Stimulated activated CD4-positive, alpha-beta T cell treated with anti-CD3 and anti-CD28 coated beads, Interleukin-4, amount 100 ng/mL, for 4 hours (primary cell): Measurements from ENCODE around the gene KIF5A.

Experiments
- DNase-seq, 2 experiments: peaks; one replicate each; pipeline ENCODE4 v3.0.0-alpha.2; 2020

KIF5A gene

DNA sequence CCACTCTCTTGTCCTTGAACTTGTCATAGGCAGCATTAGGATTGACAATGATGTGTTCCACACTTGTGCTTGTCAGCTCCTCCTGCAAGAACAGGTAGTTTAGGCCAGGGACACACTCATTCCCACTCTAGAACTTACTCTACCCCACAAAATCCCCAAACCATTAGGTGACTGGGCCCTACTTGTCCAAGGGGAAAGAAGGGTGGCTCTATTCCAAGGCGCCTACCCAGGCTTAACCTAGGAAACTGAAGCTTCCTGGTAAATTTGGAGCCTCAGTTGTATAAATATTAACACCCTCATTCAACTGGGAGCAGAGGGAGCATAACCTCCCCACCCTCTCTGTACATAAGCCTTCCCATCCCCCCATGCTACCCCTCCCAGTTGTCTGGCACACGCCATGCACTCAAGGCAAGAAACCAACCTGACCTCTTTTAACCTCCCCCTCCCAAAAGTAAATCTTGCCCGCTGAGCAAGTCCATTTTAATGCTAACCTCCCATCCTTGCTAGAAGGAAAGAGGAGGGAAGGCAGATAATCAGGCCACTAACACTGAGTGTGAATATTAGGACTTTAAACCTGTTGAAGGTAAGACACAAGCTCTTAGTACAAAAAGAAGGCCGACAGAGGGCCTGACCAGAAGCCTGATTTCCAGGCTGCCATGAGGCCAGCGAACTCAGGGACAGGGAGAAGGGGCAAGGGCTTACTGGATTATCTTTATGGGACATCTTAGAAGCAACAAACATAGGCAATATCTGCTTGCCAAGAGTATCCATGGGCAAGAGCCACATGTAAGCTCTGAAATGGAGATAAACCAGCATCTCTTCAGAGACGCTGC, 13.9 kb upstream of the KIF5A start:
- DNase-seq: no peak

DNA sequence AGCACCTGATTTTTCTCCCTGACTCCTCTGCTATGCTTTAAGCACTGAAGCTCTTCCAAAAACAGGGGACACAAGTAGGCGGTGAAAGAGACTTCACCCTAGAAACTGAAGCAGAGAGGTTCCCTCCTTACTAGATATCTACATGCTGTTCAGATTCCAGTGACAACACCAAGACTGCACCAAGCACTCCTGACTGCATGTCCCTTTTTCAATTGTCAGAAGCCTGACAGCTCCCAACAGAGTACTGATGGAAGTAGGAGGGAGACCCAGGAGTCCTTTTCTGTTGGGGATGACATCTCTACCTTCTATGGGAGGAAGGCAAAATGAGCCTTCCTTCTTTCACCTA, 13.3 kb upstream of the KIF5A start:
- DNase-seq: no peak

DNA sequence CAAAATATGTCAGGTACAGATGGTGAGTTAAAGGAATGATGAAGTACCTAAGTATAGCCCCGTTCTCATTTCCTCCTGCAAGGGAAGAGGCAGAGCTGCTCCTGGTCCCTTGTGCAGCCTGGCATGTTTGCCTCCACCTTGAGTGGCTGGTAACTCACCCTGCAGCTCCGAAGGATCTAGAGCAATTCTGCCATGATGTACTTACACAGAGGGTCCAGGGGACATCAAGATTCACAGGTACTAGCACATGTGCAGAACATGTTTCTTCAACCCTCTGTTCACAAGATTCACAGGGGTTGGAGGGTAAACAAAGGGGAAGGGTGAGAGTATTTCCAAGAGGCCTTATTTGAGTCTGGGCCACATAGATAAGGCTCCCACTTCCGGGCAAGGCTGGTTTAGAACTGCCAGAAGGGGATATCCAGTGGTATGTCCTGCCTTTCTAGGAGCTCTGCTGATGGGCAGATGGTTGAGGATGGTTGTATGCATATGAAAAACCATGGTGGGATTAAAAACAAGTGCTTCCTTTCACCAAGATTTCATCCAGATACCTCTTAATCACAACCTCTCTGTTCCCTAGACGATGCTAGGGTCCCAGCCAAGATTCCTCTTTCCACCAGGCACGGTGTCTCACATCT, 10.6 kb upstream of the KIF5A start:
- no peak for DNase-seq

DNA sequence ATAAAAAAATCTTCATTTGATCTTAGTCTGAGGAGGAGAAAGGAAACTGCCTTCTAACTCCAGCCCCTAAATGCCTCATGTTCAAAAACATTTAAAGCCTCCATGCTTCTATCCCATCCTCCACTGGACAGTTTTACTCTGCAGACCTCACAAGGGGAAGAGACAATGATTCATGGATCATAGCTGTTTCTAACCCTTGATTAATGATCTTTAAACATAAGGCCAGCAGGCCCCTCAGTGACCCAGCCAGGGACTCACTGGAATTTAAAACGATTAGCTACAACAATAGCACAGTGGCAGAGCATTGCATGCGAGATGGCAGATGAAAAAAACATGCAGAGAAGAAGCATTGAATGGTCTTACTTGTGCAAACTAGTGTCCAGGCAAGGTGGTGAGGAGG, 8.8 kb upstream of the KIF5A start:
- no peak for DNase-seq

DNA sequence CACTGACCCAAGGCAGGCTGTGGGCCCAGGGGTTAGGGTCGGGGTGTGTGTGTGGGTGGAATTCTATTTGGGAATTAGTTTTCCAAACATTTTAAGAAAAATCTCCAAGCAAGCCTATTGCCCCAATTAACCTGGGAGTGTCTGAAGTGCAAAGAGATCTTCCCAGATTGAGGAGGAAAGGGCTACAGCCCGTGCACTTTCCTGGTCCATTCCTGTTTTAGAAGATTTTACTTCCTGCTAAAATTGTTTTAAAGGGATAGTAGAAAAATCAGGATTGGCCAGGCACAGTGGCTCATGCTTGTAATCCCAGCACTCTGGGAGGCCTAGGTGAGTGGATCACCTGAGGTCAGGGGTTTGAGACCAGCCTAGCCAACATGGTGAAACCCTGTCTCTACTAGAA, 8.1 kb upstream of the KIF5A start:
- DNase-seq: no peak

DNA sequence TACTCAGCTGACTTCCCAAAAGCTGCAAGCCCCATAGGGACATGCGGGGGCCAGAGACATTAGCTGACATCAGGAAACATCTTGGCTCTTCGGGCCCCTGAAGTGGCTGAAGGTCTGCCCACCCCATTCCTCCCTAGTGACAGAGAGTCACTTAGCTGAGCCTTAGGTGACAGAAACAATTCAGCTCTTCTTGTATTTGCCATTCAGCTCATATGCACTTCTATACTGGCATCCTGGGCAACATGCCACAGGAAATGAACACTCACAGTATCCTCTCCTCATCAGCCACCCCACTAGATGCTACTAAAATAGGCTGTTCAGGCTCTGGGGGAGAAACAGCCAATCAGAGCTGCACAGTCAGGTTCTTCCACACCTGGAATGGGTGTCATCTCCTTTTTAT, 6.3 kb upstream of the KIF5A start:
- no peak for DNase-seq

DNA sequence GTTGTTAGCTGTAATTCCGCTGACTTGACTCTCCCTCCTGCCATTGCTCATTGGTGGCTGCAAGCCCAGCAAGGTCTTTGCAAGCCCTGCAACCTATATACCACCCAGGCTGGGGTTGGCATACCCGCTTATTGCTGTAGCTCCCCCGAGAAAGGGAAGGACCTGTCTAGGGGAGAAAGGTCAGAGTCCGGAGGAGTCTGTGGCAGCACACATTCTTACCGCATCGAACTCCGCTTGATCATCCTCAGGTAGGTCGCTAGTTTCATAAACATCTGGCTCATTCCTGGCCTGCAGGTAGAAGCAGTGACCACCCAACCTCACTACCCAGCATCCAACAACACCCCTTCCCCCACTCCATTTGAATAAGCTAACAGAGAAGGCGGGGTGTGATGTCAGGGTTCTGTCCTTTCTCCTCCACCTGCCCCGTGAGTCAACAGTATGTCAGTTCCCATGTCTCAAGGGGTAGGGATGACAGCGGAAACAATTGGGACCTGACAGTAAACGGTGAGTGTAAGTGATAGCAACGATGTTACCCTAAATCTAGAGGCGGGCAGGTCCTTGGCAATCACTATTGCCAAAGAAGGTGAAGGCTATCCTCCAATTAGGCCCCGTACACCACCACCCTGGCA, 3.9 kb upstream of the KIF5A start:
- no peak for DNase-seq

DNA sequence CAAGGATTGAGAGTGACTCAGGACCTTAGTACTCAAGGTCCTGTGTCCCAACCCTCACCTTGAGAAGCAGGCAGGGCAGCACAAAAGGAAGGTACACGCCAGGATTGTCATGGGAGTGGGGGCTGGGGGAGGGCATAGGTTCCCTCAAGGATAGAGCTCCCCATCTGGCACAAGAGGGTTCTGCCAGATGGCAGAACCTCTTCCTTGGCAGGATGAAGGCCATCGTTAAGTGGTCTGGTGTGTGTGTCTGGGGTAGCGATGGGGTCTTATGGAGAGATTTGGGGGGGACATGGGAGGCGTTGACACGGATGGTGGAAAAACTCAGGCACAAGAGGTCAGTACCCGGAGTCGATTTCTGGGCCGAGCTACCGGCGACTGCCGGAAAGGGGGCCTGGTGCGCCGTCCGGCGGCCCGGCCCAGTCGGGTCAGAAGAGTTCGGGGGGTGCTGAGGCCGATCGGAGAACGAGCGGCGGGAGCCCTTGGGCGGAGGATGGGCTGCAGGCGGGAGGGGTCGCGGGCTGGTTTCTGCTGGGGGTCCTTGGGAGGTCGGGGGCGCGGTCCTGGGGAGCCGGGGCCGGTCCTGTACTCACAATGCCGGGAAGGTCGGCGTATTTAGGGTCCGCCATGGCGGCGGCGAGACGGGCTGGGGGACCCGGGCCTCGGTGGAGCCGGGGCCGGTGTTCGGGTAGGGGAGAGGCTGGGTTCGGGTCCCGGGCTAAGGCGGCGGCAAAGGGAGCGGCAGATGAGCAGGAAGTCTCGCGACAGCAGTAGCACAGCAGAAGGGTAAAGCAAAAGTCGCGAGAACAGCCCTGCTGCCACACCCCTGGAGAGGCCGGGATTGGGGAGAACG, 3.2 kb upstream of the KIF5A start, which contains the start of gene DCTN2:
Gene DCTN2 (minus strand): TSS at position 755 of the 850 bp plus-strand sequence. CDS start 129 bp downstream, at position 626.
- DNase-seq: peak; percentile 84 to 94

DNA sequence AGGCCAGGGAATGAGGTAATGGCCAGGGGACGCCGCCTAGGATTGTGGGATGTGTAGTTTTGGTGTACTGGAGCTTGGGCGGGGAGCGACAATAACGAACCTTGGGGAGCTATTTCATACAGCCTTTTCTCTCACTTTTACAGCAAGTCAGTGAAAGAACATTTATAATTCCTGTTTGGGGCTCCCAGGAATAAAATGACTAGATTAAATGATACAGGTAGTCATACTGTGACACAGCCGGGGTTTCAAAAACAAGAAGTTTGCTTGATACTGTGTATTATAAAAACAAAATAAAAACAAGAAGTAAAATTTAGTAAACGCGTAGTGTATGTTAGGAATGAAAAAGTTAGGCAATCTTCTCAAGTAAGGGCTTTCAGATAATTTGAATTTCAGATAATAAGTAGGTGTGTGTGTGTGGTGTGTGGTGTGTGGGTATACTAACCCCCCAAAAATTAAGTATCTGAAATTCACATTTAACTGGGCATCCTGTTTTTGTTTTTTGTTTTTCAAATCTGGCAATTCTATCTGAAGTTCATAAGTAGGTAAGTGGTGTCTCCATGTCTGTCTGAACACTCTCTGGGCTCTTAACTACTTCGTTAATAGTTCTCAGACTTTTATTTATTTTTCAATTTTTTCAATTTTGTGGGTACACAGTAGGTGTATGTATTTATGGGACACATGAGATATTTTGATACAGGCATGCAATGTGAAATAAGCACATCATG, 2.4 kb upstream of the KIF5A start:
- DNase-seq: no peak

DNA sequence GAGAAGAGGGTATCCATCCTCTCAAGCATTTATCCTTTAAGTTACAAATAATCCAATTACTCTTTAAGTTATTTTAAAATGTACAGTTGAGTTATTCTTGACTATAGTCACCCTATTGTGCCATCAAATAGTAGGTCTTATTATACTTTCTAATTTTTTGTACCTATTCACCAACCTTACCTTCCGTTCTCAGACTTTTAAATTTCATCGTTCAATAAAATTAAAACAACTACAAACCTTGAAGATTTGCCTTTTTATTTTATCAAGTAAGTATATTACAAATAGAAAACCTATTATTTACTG, 1.9 kb upstream of the KIF5A start:
- DNase-seq: no peak

DNA sequence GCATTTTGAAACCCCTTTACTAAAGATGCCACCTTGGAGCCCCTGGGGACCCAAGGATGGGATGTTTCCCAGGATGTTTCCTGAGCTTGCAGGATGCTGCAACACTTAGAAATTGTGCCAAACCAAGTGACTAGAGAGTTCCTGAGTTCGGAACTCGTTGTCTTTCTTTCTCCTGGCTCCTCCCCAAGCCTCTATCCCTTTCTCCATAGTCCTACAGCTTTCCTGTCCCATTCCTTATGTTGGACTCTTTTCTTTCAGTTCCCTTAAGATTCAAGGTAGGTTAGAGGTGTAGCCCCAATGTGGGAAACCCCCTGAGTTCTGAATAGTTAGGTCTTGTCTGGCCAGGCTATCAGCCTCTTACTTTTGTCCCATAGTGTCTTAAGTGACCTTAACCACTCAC, 1.4 kb upstream of the KIF5A start:
- DNase-seq: no peak

DNA sequence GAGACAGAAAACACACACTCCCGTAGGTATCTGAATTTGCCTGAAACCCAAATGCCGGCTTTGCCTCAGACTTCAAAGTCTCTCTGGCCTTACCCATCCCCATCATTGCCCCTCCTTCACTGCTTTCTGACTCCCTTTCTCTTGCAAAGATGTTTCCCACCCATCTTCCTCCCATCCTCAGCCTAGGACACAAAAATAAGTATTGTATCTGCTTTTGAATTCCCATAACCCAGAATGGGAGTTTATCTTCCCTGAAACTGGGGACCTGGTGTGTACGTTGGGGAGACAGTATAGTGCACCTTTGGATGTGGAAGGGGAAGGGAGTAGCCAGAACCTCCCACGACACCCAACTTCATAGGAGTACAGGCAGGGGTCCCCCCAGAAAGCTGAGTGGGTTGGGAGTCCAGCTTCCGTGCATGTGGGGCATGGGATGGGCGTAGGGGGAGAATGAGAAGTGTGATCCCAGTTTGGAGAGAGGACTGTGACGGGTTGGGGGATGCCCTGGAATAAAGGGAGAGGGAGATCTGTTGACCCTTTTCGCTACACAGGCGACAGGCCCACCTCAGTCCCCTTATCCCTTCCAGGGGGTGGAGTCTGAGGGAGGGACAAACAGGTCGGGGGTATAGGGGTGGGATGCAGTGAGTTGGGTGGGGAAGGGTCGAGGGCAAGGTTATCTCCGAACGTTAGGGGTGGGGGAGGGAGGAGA, 488 bp upstream of the KIF5A start:
- DNase-seq: no peak

DNA sequence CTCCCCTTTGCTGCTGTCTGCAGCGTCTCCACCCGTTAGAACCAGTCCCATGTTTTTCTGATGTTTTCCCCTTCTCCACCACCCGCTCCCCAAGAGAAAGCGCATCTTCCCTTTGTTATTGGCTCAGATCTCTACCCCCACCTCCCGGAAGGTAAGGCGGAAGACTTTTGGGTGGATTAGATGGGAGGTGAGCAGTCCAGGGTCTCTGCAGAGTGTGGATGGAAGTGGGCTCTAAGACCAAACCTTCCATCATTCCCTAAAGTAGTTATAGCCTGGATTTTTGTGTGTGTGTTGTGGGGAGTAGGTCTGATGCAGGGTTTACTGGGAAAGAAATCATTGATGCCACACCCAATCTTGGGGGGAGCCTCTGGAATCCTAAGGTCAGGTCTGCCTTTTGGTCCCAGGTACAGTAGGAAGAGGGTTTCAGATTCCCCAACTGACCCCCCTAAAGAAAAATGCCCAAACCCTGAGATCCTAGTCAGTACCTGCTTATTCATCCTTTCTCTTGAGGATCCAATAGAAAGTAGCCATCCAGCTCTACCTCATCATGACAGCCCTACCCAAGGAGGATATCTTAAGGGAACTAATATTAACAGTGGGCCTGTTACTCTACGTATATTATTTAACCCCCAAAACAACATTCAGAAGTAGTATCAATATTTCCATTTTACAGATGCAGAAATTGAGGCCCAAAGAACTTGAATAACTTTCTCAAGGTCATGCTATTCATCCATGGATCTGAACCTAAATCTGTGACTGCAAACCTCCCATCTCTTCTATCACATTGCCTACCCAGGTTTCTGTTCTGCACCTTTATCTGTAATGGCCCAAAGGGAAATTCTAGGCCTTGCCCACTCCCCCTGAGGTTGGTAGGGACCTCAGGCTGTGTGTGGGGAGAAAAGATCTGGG, 1.1 kb downstream of the KIF5A start:
- DNase-seq: no peak

DNA sequence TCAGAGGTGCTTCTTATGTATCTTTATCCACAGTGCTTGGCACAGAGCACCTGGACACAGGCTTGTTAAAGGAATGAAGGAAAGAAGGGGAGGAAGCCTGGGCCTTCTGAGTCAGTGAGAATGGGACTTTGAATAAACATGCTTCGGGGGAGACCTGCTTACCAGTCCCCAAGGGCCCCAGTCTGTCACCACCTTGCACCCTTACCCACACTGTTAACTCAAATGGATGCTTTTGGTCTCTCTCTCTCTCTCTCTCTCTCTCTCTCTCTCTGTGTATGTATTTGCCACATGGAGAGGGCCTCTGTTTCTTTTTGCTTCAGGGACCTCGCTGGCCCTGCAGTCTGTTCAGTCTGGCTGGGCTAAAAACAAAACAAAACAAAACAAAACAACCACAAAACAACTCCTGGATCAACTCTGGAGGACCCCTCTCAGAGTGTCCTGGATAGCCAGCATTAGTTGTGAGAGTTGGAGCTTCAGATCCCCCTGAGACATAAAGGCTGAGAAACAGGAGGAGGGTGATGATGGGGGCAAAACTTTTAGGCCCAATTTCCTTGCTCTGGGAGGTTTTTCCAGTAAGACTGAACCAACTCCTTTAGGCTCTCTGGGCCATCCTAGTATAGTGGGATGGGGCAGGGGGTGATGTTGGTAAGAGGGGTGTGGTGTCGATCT, 1.9 kb downstream of the KIF5A start:
- no peak for DNase-seq

DNA sequence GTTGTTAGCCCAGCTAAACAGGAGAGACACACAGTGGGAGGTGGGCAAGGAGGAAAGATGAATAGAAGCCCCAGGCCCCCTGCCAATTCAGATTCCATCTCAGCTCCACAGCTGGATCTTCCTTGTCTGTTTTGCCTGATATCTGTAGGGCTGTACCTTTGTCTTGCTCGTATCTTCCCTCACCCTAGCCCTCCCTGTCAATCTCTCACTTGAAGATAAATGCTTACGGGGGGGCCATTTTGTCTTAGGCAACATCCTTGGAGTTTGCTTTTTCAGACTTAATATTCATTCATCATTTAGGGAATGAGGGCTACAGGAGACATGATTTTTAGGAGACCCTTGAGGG, 2.4 kb downstream of the KIF5A start:
- DNase-seq: no peak

DNA sequence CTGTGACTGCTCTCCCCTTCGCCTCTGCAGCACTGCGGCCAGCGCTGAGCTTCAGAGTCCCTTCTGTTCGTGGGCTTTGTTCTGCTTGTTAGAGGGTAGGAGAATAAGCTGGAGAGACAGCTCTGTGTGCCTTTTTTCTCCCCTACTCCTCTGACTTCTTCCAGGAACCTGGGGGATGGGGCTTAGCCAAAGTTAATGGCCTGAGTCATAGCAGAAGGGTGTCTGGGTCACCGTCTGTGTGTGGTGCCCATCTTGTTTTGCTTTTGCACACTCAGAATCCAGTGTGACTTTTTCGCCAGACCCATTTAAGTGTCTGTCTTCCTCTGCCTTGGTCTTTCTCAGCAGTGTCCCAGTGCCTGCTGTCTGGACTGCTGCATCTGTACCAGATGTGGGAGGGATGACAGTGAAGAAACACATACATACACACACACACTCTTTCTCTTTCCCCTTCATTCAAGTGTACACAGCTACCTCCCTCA, 3.0 kb downstream of the KIF5A start:
- no peak for DNase-seq

DNA sequence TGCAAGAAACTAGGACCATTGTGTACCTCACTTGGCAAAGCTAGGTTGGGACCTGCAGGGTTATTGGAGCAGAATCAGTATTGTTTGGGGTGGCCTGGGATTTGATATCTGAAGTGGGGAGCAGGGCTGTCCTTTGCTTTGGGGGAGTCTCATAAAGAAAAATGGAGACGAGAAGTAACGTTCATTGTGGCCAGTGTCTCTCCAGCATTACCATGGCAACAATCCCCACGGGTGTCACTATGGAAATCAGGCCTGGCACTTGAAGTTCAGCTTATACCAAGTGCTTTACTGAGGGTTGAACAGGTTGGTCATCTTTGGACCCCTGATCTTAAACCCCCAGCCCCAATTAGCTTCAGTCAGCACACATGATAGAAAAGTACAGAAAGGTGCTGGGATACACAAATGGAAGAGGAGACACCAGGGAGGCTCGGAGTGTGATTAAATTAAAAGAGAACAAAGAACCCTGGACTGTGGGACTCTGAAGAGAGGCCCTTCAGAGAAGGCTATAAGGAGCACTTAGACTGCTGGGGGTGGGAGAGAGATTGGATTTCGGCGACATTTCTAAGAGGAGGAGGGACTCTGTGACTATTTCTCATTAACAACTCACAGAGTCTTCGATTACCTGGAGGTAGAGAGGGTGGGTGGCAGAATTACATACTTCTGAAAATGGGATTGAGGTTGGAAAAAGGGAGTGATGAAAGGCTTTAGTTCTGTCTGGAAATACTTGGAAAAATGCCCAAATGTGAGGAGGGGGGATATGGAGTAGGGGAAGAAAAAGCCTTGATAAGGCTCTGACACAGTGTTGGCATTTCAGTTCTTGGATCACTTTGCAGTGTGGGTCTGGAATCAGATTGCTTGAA, 3.7 kb downstream of the KIF5A start:
- DNase-seq: no peak

DNA sequence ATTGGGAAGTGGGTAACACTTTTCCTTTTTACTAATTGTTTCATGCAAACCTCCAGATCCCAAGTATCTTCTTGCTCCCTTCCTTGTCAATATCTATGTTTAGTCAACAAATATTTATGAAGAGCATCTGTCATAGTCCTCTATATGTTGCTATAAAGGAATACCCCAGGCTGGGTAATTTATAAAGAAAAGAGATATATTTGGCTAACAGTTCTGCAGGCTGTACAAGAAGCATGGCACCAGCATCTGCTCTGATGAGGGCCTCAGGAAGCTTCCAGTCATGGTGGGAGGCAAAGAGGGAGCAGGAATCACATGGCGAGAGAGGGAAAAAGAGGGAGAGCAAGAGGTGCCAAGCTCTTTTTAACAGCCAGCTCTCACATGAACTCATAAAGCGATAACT, 4.6 kb downstream of the KIF5A start:
- DNase-seq: no peak

DNA sequence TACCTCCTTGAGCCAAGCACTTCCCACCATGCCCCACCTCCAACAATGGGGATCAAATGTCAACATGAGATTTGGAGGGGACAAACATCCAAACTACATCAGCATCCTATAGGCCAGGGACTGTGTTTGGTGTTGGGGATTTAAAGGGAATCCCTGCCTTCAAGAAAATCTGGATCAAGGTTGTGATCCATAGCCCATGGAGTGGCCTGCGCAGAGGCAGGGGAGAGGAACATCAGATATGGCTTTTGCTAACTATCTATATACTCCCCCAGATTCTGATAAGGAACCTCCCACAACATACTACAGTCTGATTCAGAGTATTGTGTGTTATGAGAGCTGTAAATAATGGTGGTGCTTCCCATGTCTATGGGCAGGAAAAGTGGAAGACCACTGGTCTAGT, 5.1 kb downstream of the KIF5A start:
- no peak for DNase-seq
